HG02610 (cell line): ENCODE measurements around the gene MIF4GD.
"Not testable (repeated sequence)": the region's sequence is repeated elsewhere in the genome, so short reads cannot be mapped to it uniquely, and the experiment has no call there.

Experiments used
- ATAC-seq: cut with Tn5 transposase; IDR thresholded peaks from one replicate; pipeline ENCODE4 v1.9.1; 2021; ENCODE audit warnings: mild to moderate bottlenecking, moderate library complexity; ENCODE audit not compliant: unreplicated experiment

MIF4GD gene

GRCh38 chr17:75289115-75289831 is 18.2 kb upstream of the MIF4GD start, which contains the start of gene SLC25A19:
TSS of gene SLC25A19 (minus strand) at chr17:75289433. CDS start at chr17:75286764, 2,669 bp downstream.
- peak; percentile 94 for ATAC-seq

- ATAC-seq = peak; percentile 17
Measured at GRCh38 chr17:75288770-75289114, 17.7 kb upstream of the MIF4GD start.

- no peak for ATAC-seq
Measured at GRCh38 chr17:75288359-75288758, 17.3 kb upstream of the MIF4GD start.

- ATAC-seq = no peak
Measured at GRCh38 chr17:75287221-75287620, 16.2 kb upstream of the MIF4GD start.

- no peak for ATAC-seq
Measured at GRCh38 chr17:75285123-75285522, 14.1 kb upstream of the MIF4GD start.

GRCh38 chr17:75280189-75280588 is 9.2 kb upstream of the MIF4GD start:
- ATAC-seq = not testable (repeated sequence)

- no peak for ATAC-seq
Measured at GRCh38 chr17:75277664-75278071, 6.6 kb upstream of the MIF4GD start.

- ATAC-seq = no peak
Measured at GRCh38 chr17:75273977-75274708, 3.1 kb upstream of the MIF4GD start.

GRCh38 chr17:75272848-75273184 is 1.8 kb upstream of the MIF4GD start:
- ATAC-seq = no peak

GRCh38 chr17:75271955-75272847 is 1.2 kb upstream of the MIF4GD start:
- ATAC-seq = no peak

- ATAC-seq = peak; percentile 60
Measured at GRCh38 chr17:75271233-75271954, 363 bp upstream of the MIF4GD start.

GRCh38 chr17:75270218-75270965 is 639 bp downstream of the MIF4GD start:
- peak; percentile 32 for ATAC-seq

- no peak for ATAC-seq
Measured at GRCh38 chr17:75269844-75270217, 1.2 kb downstream of the MIF4GD start.

GRCh38 chr17:75267411-75268232 is 3.4 kb downstream of the MIF4GD start:
- ATAC-seq = no peak

GRCh38 chr17:75267153-75267410 is 3.9 kb downstream of the MIF4GD start:
- ATAC-seq = no peak

GRCh38 chr17:75266316-75267152 is 4.5 kb downstream of the MIF4GD start:
- no peak for ATAC-seq

GRCh38 chr17:75265614-75266315 is 5.3 kb downstream of the MIF4GD start:
- no peak for ATAC-seq

GRCh38 chr17:75263055-75263454 is 8.0 kb downstream of the MIF4GD start:
- ATAC-seq = no peak
